ENCODE measurements around the gene FAM200C.

Gene FAM200C

GRCh38 chr5:160367261-160367660 lies 32.6 kb downstream of the FAM200C start:
- DNase-seq (ENCODE audit: low read depth in 2 of 2): no peak

DNA sequence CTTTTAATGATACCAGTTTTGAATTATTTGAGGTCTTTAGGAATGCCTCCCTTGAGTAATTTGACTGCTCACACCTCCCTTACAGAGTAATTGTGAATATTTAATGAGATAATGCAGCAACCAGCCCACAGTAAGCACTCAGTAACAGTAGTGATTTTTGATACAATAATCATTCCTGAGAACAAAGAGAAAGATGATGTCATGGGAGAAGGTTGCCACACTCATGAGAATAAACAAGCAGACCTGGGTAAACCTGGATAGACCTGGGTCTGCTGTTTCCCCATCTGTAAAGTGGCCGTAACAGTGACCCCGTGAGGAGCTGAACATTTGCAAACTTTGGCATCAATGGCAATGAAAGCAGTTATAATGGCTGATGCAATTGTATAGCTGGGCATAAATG lies 33.6 kb downstream of the FAM200C start:
- DNase-seq (ENCODE audit: low read depth in 2 of 2): no peak

- no peak for DNase-seq (ENCODE audit: low read depth in 2 of 2)
Measured at GRCh38 chr5:160363660-160364395, 36.0 kb downstream of the FAM200C start.

DNA sequence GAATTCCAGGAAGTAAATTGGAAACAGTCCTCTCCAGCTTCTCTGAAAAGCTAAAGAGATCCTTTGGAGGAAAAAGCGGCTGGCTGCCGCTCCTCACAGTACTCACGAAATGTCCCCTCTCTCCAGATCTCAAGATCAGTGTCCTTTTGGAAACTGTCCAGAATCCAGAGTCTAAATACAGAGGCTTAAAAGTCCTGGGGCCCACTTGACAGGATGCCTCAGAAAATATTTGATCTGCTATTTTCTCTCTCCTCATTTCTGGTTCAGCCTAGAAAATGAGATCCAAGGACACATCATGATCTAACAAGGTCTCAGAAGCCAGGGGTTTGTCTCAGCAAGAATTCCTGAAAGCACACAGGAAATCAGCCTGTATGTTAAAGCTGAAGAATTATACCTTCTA lies 36.6 kb downstream of the FAM200C start:
- DNase-seq (ENCODE audit: low read depth in 2 of 2): no peak

GRCh38 chr5:160361624-160362228 lies 38.1 kb downstream of the FAM200C start:
- no peak for DNase-seq (ENCODE audit: low read depth in 2 of 2)

DNA sequence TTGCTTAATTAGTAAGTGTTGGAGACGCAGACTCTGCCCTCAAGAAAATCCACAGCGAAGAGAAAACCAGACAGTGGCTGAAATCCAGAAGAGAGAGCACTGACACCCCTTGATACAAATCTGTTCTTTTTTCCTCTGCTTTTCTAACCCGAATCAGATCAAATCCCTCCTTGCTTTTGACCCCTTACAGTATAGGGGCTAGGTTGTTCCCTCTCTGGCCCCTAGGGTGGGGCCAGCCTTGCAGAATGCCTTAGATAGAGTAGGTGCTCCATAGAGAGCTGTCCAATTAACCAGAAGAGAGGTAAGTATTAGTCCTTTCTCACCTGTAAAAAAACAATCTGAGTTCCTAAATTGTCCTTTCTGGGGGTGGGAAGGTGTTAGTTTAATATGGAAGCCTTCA lies 39.5 kb downstream of the FAM200C start:
- DNase-seq (ENCODE audit: low read depth in 2 of 2): no peak

DNA sequence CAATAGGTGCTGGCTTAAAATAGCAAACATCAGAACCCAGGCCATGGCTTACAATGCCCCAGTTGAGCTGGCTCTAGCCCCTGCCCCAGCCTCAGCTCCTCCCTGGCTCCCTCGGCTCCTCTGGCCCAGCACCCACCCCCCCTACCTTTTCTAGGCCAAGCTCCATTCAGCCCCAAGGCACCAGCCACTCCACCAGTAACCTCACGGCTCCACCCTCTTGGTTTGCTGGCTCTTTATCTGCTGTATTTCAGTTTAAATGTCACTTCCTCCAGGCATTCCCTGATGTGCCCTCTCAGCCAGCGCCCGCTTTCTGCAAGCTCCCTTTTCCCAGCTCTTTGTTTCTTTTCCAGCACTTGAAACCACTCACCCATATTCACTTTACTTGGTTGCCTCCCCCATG lies 40.0 kb downstream of the FAM200C start:
- no peak for DNase-seq (ENCODE audit: low read depth in 2 of 2)

- DNase-seq (ENCODE audit: low read depth in 2 of 2): no peak
Measured at GRCh38 chr5:160359242-160359641, 40.6 kb downstream of the FAM200C start.

DNA sequence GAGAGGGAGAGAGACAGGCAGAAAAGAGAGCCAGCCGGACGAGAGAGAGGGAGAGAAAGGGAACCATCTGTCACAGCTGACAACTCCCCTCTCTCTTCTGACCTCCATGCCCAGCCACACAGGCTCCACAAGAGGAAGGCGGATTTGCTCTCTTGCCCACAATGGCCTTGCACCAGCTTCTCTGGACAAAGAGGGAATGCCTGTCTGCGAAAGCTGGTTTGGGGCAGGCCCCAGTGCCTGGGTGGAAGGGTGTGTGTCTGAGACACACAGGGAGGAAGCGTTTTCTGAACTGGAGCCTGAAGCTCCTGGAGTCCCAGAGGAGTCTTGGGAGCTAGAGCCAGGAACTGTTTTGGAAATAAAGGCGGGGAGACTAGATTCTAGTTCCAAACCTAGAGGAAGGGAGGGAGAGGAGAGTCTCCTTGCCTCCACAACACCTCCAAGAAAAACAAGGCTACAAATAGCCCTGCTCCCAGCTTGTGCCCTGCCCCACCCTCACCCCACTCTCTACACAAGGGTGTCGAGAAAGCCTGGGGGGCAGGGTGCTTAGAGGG lies 41.9 kb downstream of the FAM200C start:
- no peak for DNase-seq (ENCODE audit: low read depth in 2 of 2)

GRCh38 chr5:160357394-160357793 lies 42.5 kb downstream of the FAM200C start:
- no peak for DNase-seq (ENCODE audit: low read depth in 2 of 2)

GRCh38 chr5:160356550-160357347 lies 43.1 kb downstream of the FAM200C start:
- no peak for DNase-seq (ENCODE audit: low read depth in 2 of 2)

GRCh38 chr5:160354666-160355065 lies 45.2 kb downstream of the FAM200C start:
- no peak for DNase-seq (ENCODE audit: low read depth in 2 of 2)

DNA sequence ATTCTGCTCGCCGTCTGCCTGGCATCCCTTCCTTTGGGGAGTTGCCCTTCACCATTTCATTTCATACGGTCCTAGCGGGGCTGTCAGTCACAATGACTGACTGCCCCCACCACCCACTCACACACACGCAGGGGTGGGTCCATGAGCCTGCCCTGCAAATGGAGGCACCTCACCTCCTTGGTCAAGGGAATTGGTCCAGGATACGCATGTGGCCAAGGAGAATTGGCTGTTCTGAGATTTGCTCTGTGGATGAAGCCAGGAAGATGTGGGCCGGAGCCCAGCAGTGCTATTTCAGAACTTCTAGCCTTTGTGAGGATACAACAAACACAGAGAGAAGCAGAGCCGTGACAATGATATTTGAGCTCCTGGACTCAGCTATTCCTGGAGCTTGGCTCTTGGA lies 46.5 kb downstream of the FAM200C start:
- DNase-seq (ENCODE audit: low read depth in 2 of 2): no peak

- no peak for DNase-seq (ENCODE audit: low read depth in 2 of 2)
Measured at GRCh38 chr5:160352308-160352707, 47.5 kb downstream of the FAM200C start.

DNA sequence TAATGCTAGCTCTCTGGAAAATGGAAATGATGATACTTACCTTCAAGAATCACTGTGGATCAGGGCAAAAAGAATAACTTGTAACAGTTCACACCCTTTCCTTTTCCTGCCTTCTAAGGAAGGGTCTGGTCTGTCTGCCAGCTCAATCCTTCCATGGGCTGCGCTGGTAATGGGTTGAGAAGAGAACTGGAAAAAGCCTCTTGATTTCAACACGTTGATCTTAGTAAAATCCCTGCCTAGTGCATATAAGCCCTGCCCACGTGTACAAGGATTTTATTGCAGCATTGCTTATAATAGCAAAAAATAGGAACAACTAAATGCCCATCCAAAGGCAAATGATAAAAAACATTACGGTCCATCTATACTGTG lies 49.9 kb downstream of the FAM200C start:
- no peak for DNase-seq (ENCODE audit: low read depth in 2 of 2)

DNA sequence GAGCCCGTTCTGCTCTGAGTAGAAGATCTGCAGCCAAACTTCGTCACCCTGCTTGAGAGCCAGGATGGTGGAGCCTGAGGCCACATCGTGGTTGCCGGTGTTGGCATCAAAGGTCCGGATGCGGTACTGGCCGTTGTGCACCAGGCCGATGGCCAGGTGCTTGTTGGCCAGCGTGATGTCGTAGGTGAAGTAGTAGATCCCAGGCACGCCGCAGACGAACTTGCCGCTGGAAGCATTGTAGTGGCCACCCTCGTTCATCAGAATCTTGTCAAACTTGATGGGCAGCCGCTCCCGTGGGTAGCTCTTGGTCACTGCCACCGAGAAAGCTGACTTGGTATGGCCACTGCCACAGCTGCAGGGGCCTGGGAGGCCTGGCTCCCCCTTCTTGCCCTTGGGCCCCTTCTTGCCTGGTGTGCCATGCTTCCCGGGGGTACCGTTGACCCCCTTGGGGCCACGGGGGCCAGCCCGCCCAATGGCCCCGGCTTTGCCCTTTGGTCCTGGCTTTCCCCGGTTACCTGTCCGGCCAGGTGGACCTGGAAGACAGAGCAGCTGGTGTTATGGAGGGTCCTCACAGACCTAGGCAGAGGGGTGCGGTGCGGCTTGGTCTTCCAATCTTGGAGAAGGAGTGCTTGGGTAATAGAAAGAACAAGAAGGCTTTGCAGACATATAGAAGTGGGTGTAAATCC lies 50.5 kb downstream of the FAM200C start:
- DNase-seq (ENCODE audit: low read depth in 2 of 2): no peak

DNA sequence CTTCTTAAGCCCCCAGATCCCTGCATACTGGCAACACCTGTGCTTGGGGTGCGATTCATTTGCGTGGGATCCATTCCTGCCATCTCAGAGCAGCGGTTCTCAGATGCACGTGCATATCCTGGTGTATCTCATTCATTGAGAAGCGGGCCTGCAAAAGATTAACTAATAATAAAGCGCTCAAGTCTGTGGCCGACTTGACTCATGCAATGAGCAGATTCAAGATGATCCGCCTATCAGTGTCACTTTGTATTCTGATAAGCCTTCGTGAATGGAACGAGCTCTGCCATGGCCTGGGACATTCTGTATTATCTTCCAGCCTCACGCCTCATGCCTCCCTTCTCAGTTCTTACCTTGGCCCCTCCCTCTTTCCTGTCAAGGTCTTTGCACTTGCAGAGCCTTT lies 51.8 kb downstream of the FAM200C start:
- DNase-seq (ENCODE audit: low read depth in 2 of 2): no peak

DNA sequence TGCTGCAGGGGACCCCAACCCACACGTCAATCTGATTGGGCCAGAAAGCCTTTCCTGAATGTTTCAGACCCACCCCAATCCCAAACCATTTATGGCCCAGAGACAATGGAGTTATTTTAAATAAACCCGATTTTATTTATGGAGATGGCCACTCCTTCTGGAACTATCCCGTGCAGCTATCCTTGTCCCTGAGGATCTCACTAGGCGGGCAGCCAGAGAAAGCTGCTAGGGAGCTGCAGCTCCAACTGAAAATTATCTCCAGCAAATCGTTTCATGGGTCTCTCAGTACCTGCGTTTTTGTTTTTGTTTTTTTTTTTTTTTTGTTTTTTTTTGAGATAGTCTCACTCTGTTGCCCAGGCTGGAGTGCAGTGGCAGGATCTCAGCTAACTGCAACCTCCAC lies 52.4 kb downstream of the FAM200C start:
- DNase-seq (ENCODE audit: low read depth in 2 of 2): no peak

All from fibroblast of skin of left quadriceps (primary cell).